Measurements from ENCODE around the gene C16orf82. TPM values are rescaled to one million over a fixed set of nuclear protein-coding genes. Genes with fewer than 3 reads are reported as not detected.
A peak's percentile ranks its signal among the peaks of the same experiment; 100 is the strongest.

Gene C16orf82
- total and polyA plus RNA-seq, 2 of the 8 experiments (the other 6 are each of a cell fraction or from before 2014, with no cell fraction given), result not detected

DNA sequence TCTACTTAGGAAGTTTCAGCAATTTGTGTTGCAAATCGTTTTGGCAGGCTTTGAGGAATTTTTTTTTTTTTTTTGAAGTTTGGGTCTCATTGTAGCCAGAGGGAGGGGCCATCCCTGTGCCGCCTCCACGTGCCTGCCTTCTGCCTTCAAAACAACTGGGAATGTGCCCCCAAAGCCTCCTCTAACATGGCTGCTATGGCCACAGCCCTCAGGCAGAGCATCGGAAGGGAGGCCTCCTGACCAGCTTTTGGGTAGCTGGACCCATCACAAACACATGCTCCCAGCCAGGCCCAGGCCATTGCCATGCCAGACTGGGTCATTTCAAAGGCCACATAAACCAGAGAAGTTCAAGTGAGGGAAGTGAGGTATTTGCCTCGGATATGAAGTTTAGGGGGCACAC lies 21.5 kb downstream of the C16orf82 start:
- no peaks in the 10 kb centered on the region for H3K36me3 ChIP-seq (ENCODE audit: control insufficient read depth in 2 of 4, insufficient read depth in 4 of 4, low read length in 3 of 4)
- H3K4me3 ChIP-seq (ENCODE audit: extremely low read depth in 1 of 4, insufficient read depth in 2 of 4, low read depth in 3 of 4, low read length in 4 of 4), result no peak overlapping the region
- H3K14ac ChIP-seq (ENCODE audit: insufficient read length), result no peak overlapping the region
- no peaks in the 10 kb centered on the region for H4K20me1 ChIP-seq (replicated peaks in 1 of 2; ENCODE audit: control insufficient read depth in 1 of 2, insufficient read depth in 2 of 2, low read length in 2 of 2)
- no peak overlapping the region for H3K4me2 ChIP-seq (ENCODE audit: insufficient read depth in 1 of 2, low read depth in 2 of 2, low read length in 2 of 2)
- ChIA-PET CTCF (ENCODE audit: partially characterized antibody) (interaction anchor here (1.3 kb wide), 1 partner anchor 10 kb away, joined by 7 read pairs; no protein-coding TSS in a partner anchor), POLR2A (ENCODE audit: partially characterized antibody) (interaction anchor here (0.6 kb wide), 1 partner anchor 113 kb away, joined by 4 read pairs; no protein-coding TSS in a partner anchor)
- H2BK120ac ChIP-seq (replicated peaks; ENCODE audit: low read depth, low read length), result no peak overlapping the region
- H3K4ac ChIP-seq (replicated peaks; ENCODE audit: insufficient read length, low read depth, low read length), result no peak overlapping the region
- peak overlapping the region; percentile 88 for H4K8ac ChIP-seq (ENCODE audit: extremely low read depth, insufficient read depth, low read length)
- 0 out of 2 replicates have a peak overlapping the region, but pooled peaks have one; percentile 65 for H2AFZ ChIP-seq (ENCODE audit: low read length)
- WGBS, 2 experiments (ENCODE audit: extremely low coverage in 1 of 2, insufficient coverage in 1 of 2, insufficient read length in 1 of 2, insufficient replicate concordance in 2 of 2, low coverage in 1 of 2, low lambda C conversion rate in 2 of 2, missing lambda C conversion rate in 1 of 2), result 75% methylated on average over 5 of the region's 5 CpGs; no CpG with 5 or more reads in 1 of the 2 experiments
- no peak overlapping the region for H2BK20ac ChIP-seq (ENCODE audit: low read length)
- no peak overlapping the region for H2BK15ac ChIP-seq (ENCODE audit: low read length)
- no peaks in the 10 kb centered on the region for H3K79me2 ChIP-seq (ENCODE audit: control insufficient read depth in 1 of 2, insufficient read depth in 2 of 2, low read length in 2 of 2)
- DNase-seq (ENCODE audit: low read depth in 1 of 2, low spot score in 2 of 2), result no peak
- no peak overlapping the region for H4K5ac ChIP-seq (ENCODE audit: insufficient read length, low read depth, low read length)
- H2BK12ac ChIP-seq (ENCODE audit: low read depth, low read length), result peak overlapping the region; percentile 53; the same call in 1 of the 2 replicates
- no peak overlapping the region for H3K27ac ChIP-seq (ENCODE audit: low read depth, low read length)
- FAIRE-seq, result no peak
- H3K9ac ChIP-seq (replicated peaks in 1 of 4; ENCODE audit: extremely low read depth in 1 of 4, low read depth in 3 of 4, low read length in 3 of 4), result no peak overlapping the region
- H3K27me3 ChIP-seq (replicated peaks in 1 of 4; ENCODE audit: control insufficient read depth in 3 of 4, extremely low read depth in 1 of 4, insufficient read depth in 3 of 4, low read length in 3 of 4), result no peaks in the 10 kb centered on the region
- no peak overlapping the region for H2BK5ac ChIP-seq (ENCODE audit: low read depth, low read length)
- no peaks in the 10 kb centered on the region for H3K9me3 ChIP-seq (ENCODE audit: insufficient read depth in 2 of 2, low read depth in 1 of 2, low read length in 1 of 2)
- no peak overlapping the region for H3K18ac ChIP-seq (ENCODE audit: extremely low read depth, low read length)
- no peaks in the 10 kb centered on the region for H3K23me2 ChIP-seq (ENCODE audit: low read depth, low read length)
- H3K23ac ChIP-seq (ENCODE audit: insufficient read length), result no peak overlapping the region
- H3K79me1 ChIP-seq (ENCODE audit: low read depth, low read length), result no peaks in the 10 kb centered on the region
- peaks cover 0 to 14% (median 2%) of the 10 kb centered on the region in 4 experiments; a peak in 4 of 7 replicates for H3K4me1 ChIP-seq (replicated peaks in 1 of 4; ENCODE audit: control insufficient read depth in 3 of 4, insufficient read depth in 4 of 4, low read length in 3 of 4)
- TF ChIP-seq SRF (IDR thresholded peaks at IDR 0.05; ENCODE audit: low read depth, low read length), result no peak
- TF ChIP-seq, protein P1, sequence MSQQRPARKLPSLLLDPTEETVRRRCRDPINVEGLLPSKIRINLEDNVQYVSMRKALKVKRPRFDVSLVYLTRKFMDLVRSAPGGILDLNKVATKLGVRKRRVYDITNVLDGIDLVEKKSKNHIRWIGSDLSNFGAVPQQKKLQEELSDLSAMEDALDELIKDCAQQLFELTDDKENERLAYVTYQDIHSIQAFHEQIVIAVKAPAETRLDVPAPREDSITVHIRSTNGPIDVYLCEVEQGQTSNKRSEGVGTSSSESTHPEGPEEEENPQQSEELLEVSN (IDR thresholded peaks at IDR 0.05), result peak; percentile 24; the same call in 1 of the 2 replicates
- H4K91ac ChIP-seq (replicated peaks; ENCODE audit: insufficient read length, low read length), result no peak overlapping the region
- no peak overlapping the region for H2AK5ac ChIP-seq (ENCODE audit: low read depth, low read length)
- H3K56ac ChIP-seq (replicated peaks; ENCODE audit: insufficient read length, low read depth, low read length), result no peak overlapping the region
